Tibial nerve (tissue), 3 donors: Measurements from ENCODE around the gene SPINK1.

Experiments
- CTCF ChIP-seq, 5 experiments: fragments of 200-600 bp in 3 of 5; fragments of 450-650 bp in 2 of 5; sonication (generic) in 3 of 5; IDR thresholded peaks; one replicate each; pipeline ENCODE4 v1.5.1; 2016 to 2019; ENCODE audit warnings: antibody characterized with exemption in 5 of 5, mild to moderate bottlenecking in 3 of 5, moderate library complexity in 2 of 5
- POLR2A ChIP-seq, 2 donors: fragments of 450-650 bp; IDR thresholded peaks; one replicate each; pipeline ENCODE4 v1.6.1; 2017; ENCODE audit warnings: antibody characterized with exemption in 2 of 2, mild to moderate bottlenecking in 2 of 2, moderate library complexity in 2 of 2

- TF ChIP-seq POLR2A (IDR thresholded peaks at IDR 0.05) = no peak
- no peak for TF ChIP-seq CTCF (IDR thresholded peaks at IDR 0.05)
Observed at GRCh38 chr5:147805030-147805454, 26.4 kb downstream of the SPINK1 start.
